NCI-H446 (cell line): Measurements from ENCODE around the gene OR2H1.
"Not testable (repeated sequence)": the region's sequence is repeated elsewhere in the genome, so short reads cannot be mapped to it uniquely, and the experiment has no call there.

Experiments used
- DNase-seq, 2 experiments: peaks; one replicate each; lab custom pipeline; 2025; lab: John Stamatoyannopoulos, UW

Gene OR2H1

DNA sequence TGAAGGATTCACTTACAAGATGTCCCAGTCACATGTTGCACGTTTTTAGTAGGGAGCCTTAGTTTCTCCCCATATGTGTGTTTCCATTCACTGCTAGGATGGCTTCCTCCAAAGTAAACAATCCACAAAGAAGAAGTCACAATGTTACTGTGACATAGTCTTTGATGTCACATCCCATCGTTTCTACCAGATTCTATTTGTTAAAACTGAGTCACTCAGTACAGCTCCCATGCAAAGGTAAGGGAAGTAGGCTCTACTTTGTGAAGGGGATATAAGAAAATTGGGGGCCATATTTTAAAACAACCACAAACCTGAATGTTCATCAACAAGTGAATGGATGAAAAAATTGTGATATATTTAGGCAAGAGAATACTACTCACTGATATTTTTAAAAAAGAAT is at the start of gene OR2H1, which contains the start of gene OR11A1:
Gene OR2H1 (plus strand): TSS at position 185 of the 400 bp plus-strand sequence. CDS start 4,615 bp downstream, outside the sequence.
Gene OR11A1 (minus strand): TSS at position 101 of the 400 bp plus-strand sequence. CDS start 29,430 bp downstream, outside the sequence.
- DNase-seq = no peak

DNA sequence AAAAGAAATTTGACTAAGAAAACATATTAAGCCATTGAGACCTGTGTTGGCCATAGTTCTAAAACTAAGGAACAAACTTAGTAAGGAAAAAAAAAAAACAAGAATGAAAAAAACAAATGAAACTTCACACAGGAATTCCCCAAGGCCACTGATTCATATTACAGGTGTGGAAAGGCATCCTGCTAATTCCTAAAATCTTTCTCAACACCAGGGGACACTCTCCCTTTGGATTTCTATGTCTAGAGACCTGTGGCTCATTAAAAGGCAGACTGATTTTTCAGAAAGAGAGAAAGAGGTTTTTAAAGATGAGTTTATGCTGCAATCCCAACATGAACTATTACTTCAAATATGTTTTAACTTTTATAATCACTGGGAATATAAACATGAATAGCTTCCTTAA is 42.4 kb upstream of the OR2H1 start, which contains the start of gene OR12D1:
Gene OR12D1 (plus strand): TSS at position 341 of the 400 bp plus-strand sequence.
- DNase-seq = no peak

DNA sequence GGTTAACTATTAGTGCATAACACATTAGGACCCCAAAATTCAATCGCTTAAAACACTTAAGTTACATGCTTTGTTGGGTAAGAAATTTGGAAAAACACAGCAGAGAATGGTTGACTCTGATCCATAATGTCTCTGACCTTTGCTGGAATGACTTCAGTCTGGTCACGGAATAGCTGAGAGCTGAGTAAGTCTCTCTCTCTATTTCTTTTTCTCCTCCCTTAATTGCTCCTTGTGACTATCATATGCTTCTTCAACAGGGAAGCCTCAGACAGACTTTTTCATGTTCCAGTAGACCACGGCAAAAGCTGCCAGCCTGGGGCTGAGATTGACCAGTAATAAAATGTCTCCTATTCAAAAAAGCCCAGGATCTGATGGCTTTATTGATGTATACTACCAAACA is 37.4 kb upstream of the OR2H1 start:
- DNase-seq = no peak

DNA sequence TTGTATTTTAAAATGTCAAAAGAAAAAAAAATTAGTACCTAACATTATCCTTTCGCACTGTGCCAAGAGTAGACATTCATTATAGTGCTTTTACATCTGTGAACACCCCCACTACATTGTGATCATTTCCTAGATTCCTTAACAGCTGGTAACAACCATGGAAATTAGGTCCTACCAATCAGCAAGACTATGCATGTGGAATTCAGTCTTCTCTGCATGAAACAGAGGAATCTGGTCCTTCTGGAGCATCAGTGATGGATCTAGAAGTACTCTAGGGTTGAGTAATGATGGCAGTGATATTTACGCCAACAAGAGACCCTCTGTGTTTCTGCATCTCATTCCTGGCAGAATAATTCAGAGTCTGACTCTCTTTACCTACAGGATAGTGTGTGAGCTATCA is 32.8 kb upstream of the OR2H1 start:
- no peak for DNase-seq

DNA sequence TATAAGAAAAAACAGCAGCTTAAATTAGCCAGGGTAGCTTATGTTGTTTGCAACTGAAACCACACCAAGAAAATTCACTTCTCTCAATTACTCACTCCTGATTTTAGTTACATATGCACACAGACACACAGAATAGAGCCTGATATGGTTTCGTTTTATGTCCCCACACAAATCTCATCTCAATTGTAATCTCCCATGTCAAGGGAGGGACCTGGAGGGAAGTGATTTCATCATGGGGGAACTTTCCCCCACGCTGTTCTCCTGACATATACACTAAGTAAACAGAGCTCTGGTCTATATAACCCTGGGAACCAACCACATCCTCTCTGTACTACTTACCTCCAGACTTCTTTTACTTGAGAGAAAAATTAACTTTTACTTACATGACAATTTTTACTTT is 32.4 kb upstream of the OR2H1 start:
- DNase-seq = no peak

DNA sequence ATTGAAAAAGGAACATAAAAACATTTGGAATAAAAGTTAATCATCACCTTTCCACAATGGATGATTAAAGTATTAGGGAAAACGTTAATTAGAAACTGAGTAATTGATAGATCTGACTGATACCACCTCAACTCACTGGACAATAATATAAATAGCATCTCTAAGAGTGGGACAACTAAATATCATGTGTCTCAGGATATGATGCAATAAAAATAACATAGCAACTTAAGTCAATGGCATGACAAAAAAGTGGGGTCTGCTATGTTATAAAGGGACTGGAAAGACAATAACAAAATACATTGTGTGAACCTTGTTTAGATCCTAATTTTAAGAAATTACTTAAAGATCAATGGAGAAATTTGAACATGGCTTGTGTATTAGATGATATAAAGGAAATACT is 31.9 kb upstream of the OR2H1 start:
- DNase-seq = no peak

DNA sequence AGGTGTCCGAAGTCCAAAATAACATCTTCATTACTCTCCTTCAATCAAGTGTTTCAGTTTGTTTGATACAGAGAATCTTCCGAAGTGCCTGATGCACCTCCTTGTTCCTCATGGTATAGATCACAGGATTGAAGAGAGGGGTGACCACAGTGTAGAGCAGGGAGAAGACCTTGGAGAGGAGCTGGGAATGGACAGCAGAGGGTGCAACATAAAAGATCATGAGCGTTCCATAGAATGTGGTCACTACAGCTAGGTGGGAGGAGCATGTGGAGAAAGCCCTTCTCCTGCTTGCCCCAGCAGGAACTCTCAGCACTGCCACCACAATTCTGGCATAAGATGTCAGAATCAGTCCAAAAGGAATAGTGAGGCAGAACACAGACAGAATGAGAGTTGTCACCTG is 30.3 kb upstream of the OR2H1 start:
- DNase-seq = no peak

DNA sequence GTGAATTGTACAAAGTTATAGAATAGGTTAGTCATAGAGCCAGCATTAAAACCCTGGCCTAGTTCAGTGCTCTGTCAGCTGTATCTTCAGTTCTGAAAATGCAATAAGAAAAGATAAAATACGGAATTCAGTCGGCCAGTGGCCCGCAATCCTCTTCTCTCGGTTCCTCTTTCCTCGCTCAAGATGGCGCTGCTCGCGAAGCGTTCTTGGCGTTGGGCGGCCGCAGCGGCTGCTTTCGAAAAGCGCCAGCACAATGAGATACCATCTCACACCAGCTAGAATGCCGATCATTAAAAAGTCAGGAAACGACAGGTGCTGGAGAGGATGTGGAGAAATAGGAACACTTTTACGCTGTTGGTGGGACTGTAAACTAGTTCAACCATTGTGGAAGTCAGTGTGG is 20.2 kb upstream of the OR2H1 start:
- not testable (repeated sequence) for DNase-seq

DNA sequence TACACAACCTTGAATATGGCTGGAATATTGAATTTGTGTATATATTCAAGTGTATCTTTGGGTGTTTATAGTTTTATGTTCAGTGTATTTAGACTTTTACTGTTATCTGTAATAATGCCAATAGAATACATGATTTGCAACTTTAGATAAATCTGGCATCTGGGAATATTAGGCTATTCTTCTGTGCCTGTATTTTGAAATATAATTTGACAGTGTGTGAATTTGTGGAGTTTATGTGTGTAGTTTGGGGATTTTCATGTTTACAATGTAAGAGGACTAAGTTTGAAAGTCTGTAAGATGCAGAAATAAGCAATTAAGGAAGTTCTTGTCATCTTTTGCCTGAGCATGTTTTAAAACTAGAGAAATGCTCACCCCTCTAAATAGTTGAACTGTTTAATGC is 17.9 kb upstream of the OR2H1 start, which contains the start of gene OR10C1:
Gene OR10C1 (plus strand): TSS at position 301 of the 400 bp plus-strand sequence. CDS start 710 bp downstream, outside the sequence.
- no peak for DNase-seq

DNA sequence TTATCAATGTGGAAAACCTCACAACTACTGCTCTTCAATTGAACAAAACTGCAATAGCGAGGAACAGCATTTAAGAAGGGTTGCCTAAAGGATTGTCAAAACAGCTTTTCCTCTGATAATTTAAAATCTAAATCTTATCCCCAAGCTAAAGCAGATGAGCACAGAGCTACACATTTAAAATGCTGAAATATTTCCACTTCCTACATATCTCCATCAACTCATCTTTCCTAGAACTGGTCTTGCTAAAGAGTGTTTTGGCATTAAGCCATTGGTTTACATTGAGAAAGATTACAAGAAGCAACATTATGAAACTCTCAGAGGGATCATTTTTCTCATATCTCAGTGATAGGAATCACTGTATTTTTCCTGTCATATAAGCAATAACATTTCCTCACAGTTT is 14.2 kb upstream of the OR2H1 start:
- no peak for DNase-seq

DNA sequence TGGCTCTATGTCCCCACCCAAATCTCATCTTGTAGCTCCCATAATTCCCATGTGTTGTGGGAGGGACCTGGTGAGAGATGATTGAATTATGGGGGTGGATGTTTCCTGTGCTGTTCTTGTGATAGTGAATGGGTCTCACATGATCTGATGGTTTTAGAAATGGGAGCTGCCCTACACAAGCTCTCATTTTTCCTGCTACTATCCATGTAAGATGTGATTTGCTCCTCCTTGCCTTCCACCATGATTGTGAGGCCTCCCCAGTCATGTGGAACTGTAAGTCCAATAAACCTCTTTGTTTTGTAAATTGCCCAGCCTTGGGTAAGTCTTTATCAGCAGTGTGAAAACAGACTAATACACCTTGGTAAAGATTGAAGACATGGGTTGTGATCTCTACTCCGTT is 12.9 kb upstream of the OR2H1 start:
- not testable (repeated sequence) for DNase-seq

DNA sequence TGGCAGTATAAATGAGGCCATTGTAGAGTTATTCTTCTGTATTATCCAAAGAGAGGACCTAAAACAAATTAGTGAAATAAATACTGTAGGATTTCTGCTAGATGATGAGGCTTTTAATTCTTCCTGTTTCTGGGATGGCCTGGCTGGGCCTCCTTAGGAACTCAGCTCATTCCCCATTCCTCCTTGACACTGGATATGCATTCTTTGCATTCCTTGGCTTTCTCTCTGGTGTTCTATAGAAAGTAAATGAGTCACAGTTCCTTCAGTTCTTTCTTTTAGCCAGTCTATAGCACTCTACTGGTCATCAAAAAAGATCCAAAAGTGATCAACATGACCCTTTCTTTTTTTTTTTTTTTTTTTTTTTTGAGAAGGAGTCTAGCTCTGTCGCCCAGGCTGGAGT is 9.3 kb upstream of the OR2H1 start:
- DNase-seq = no peak

DNA sequence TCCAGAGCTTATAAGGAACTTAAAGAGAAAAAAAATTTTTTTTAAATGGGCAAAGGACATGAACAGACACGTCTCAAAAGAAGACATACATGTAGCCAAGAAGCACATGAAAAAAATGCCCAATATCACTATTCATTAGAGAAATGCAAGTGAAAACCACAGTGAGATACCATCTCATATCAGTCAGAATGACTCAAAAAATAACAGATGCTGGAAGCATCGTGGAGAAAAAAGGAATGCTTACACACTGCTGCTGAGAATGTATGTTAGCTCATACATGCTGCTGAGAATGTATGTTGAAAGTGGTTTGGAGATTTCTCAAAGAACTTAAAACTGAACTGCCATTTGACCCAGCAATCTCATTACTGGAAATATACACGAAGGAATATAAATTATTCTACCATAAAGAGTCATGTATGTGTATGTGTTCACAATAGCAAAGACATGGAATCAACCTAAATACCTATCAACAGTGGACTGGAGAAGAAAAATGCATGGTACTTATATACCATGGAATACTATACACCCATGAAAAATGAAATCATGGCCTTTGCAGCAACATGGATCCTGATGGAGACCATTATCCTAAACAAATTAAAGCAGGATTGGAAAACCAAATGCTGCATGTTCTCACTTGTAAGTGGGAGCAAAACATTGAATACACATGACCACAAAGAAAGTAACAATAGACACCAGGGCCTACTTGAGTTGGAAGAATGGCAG is 5.3 kb upstream of the OR2H1 start:
- DNase-seq = no peak

DNA sequence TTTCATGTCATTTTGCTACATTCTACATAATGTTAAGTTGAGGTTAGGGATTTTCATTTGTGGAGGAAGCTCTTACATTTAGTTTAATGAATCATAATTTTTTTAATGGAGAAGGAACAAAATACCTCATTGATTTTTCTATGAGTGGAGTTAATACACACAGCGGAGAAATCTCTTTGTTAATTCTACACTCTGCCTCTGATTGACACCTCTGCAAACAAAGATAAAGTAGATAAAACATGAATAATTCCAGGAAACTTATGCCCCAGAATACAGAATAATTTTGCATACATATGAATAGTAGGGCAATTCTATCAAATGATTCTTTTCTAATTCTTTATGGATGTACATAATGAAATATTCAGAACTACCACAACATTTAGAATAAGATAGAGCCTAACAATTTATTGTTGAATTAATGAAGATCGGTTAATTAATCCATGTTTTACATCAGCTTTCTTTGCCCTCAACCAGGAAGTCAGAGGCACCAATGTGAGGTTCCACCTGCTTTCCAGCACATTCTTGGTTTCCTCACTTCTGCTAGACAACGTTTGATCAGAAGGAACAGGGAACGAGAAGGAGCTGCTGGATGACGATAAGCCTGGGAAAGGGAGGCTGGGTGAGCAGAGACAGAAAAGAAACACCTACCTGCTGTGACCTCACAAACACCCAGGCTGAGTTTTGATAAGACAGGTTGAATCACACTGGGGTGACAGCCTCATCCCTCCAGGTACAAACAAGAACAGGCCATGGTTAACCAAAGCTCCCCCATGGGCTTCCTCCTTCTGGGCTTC is 4.3 kb downstream of the OR2H1 start:
- DNase-seq = no peak

DNA sequence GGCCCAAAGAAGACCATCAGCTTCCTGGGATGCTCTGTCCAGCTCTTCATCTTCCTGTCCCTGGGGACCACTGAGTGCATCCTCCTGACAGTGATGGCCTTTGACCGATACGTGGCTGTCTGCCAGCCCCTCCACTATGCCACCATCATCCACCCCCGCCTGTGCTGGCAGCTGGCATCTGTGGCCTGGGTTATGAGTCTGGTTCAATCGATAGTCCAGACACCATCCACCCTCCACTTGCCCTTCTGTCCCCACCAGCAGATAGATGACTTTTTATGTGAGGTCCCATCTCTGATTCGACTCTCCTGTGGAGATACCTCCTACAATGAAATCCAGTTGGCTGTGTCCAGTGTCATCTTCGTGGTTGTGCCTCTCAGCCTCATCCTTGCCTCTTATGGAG is 5.1 kb downstream of the OR2H1 start:
- no peak for DNase-seq

DNA sequence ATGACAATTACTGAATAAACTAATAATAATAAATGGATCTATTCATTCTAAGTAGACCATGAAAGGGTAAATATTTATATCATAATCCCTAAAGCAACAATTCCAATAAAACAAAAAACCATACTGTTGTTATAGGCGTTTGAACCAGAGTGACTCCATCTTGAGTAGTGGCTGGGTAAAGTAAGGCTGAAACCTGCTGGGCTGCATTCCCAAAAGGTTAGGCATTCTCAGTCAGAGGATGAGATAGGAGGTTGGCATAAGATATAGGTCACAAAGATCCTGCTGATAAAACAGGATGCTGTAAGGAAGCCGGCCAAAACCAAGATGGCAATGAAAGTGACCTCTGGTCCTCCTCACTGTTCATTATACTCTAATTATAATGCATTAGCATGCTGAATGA is 8.3 kb downstream of the OR2H1 start:
- DNase-seq = no peak

DNA sequence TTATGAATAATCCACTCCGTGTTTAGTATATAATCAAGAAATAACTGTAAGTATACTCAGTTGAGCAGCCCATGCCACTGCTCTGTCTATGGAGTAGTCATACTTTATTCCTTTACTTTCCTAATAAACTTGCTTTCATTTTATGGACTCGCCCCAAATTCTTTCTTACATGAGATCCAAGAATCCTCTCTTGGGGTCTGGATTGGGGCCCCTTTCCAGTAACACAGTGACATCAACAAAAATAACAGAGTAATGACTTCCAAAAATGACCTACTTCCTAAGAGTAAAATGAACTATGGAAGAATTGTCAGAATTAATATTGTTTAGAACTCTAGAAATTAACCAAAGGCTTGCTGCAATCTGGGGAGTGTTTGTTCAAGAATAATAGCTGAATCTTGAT is 8.8 kb downstream of the OR2H1 start:
- DNase-seq = no peak

DNA sequence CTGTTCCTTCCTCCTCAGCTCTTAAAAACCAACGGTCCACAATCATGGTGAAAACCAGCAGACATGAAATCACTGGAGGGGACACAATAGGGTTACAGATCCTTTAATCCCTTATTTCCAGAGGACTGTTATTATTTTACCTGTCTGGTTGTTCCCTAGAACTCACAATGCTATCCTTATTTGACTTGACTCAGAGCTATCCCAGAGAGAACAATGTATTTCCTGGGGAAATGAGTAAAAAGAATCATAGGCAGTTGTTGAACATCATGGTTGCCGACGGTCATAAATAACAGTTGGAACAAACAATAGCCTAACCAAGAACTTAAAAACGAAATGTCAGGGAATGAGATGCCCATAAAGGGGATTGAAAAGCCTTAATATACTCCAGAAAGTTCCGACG is 9.3 kb downstream of the OR2H1 start:
- no peak for DNase-seq

DNA sequence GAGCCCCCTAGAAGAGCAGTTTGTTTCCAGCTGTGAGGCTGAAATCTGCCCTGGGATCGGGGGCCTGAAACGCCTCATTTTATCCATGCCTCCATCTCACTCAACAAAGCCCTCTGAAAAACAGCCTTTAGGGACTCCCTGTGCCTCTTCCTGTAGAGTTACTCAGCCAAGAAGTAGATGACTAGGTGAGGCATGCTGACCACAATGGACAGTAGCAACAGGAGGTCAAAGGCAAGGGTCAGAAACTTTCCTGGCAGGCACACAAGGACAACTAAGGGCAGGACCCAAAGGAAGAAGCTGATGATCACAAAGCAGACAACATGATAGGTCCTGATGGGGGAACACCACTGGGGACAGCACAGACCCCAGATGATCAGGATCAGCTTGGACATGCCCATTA is 18.0 kb downstream of the OR2H1 start:
- no peak for DNase-seq

DNA sequence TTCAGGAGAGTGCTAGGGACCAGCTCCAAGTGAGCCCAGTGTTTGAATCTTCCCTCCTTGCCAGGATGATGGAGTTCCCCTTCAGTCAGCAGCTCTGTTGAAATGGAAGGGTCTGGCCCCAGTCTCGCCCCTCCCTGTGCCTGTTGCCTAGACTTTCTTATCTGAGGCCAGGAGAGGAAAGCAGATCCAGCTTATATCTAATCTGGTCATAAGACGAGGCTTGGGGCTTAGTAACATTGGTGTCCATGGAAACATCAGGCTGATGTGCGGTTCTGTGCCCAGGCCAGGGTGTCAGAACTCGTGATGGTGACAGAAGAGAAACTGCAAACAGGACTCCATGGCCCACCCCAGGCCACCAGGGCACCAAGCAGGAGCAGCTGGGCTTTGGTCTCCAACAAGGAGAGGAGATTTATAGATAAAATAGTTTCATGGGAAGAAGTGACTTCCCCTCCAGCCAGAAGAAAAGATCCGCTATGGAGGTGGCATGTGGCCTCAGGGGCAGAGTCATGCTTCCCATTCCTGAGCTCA is 21.0 kb downstream of the OR2H1 start:
- no peak for DNase-seq

DNA sequence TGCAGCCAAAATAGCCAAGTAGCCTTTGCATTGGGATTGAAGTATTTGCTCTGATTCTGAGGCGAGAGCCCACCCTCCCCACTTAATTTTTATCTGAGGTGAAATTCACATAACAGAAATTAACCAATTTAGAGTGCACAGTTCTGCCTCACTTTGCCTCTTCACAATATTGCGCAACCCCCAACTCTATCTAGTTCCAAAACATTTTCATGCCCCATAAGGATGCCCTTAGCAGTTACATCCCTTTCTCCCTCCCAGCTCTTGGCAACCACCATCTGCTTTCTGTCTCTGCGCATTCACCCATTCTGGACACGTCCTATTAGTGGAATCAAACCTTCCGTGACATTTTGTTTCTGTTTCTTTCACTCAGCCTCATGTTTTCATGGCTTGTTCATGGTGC is 21.8 kb downstream of the OR2H1 start:
- DNase-seq = no peak

DNA sequence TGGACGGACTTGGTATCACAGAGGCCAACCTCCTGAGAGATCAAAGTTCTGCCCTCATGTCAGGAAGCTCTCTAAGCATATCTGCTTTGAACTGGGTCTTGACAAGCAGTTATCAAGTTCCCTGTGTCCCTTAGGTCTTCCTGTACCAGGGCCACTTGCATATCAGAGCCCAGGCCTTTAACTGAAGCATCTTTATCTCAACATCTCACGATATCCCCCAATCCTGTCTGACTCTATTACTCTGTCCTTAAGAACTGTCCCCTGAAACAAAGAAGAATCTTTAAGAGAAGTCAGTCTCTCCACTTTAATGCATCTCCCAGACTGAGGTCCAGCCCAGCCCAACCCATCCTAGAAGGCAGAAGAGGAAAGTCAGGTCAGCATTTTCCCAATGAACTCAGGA is 22.6 kb downstream of the OR2H1 start:
- no peak for DNase-seq

DNA sequence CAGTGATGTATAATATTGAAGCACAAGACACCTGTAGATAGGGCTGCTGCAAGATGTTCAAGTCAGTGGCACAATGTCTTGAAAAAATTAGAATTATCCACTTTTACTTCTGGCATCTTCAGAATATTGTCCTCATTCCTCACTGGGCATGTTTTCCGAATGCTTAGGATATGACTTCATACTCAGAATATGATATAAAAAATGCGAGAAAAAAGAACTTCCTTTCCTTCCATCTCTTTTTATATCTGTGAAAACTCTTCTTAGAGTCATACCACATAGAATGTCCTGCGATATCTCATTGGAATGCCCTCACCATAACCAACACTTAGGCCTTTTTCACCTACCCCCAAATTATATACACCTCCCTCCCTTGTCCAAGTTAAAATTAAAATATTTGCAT is 26.2 kb downstream of the OR2H1 start:
- DNase-seq = no peak
